Chondrocyte (in vitro differentiated cells): Measurements from ENCODE around the gene CDH22. TPM values are rescaled to one million over a fixed set of nuclear protein-coding genes. Genes with fewer than 3 reads are reported as not detected.
A peak's percentile ranks its signal among the peaks of the same experiment; 100 is the strongest.

Experiments used
- DNase-seq: peaks from one replicate; pipeline ENCODE4 v3.0.0; 2021; ENCODE audit warnings: mixed read lengths, low spot score
- H3K27ac Mint-ChIP-seq: one replicate; pipeline ENCODE4 v1.8.0; 2021; ENCODE audit warnings: mild to moderate bottlenecking, moderate library complexity, mixed read lengths; ENCODE audit not compliant: unreplicated experiment
- H3K27me3 Mint-ChIP-seq: 2 replicates; pipeline ENCODE4 v1.8.0; 2021; ENCODE audit warnings: low read depth, mixed read lengths
- H3K36me3 Mint-ChIP-seq: 2 replicates; pipeline ENCODE4 v1.8.0; 2021; ENCODE audit warnings: low read depth, mixed read lengths
- H3K4me1 Mint-ChIP-seq: 2 replicates; pipeline ENCODE4 v1.8.0; 2021; ENCODE audit warnings: low read depth, mild to moderate bottlenecking, mixed read lengths
- H3K4me3 Mint-ChIP-seq: one replicate; pipeline ENCODE4 v1.8.0; 2021; ENCODE audit warnings: mild to moderate bottlenecking, moderate library complexity, mixed read lengths; ENCODE audit not compliant: unreplicated experiment
- H3K9me3 Mint-ChIP-seq: 2 replicates; pipeline ENCODE4 v1.8.0; 2021; ENCODE audit warnings: low read depth, mixed read lengths
- total RNA-seq: library from RNA; stranded (reverse); gene quantifications from 3 replicates; pipeline ENCODE4 v1.2.1, GENCODE V29; 2021
- TF ChIP-seq, protein P1 (sequence below): fragments of 200-600 bp; sonication (generic); IDR thresholded peaks from 2 replicates; pipeline ENCODE4 v1.5.0; 2021; ENCODE audit warnings: antibody characterized with exemption, mild to moderate bottlenecking, moderate library complexity

The CDH22 gene
- total RNA-seq, 1 donor from 2014 or later, result not detected

DNA sequence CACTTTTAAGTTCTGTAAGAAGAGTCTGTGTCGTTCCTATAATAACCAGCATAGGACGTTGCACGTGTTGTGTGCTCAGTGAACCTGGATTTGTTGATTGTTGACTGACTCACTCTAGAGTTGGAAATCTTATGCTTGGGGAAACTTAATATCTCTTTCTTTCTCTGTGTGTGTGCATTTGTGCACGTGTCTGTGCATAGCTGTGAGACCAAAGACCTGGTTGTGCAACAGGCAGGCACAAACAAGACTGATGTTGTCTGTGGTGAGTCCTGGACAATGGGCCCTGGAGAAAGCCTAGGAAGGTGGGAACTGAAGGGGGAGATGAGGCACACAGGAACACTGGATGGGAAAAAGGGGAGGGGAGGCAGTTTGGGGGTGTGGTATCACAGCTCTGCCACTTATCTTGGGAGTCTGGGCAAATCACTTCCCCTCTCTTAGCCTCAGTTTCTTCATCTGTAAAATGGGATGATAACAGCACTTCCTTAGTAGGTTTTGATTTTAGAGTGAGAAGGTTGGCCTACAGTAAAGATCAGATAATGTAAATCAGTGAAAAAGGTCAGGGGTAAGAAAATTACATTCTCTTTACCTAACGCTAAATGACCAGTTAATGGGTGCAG lies 181.8 kb downstream of the CDH22 start:
- no peak overlapping the region for H3K27ac Mint-ChIP-seq
- no peak overlapping the region for H3K4me3 Mint-ChIP-seq
- peaks cover 3% of the 10 kb centered on the region for H3K36me3 Mint-ChIP-seq
- TF ChIP-seq, protein P1, sequence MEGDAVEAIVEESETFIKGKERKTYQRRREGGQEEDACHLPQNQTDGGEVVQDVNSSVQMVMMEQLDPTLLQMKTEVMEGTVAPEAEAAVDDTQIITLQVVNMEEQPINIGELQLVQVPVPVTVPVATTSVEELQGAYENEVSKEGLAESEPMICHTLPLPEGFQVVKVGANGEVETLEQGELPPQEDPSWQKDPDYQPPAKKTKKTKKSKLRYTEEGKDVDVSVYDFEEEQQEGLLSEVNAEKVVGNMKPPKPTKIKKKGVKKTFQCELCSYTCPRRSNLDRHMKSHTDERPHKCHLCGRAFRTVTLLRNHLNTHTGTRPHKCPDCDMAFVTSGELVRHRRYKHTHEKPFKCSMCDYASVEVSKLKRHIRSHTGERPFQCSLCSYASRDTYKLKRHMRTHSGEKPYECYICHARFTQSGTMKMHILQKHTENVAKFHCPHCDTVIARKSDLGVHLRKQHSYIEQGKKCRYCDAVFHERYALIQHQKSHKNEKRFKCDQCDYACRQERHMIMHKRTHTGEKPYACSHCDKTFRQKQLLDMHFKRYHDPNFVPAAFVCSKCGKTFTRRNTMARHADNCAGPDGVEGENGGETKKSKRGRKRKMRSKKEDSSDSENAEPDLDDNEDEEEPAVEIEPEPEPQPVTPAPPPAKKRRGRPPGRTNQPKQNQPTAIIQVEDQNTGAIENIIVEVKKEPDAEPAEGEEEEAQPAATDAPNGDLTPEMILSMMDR, result no peak
- peaks cover 61% of the 10 kb centered on the region for H3K27me3 Mint-ChIP-seq
- peaks cover 12% of the 10 kb centered on the region for H3K4me1 Mint-ChIP-seq
- peak; percentile 13 for DNase-seq
- no peaks in the 10 kb centered on the region for H3K9me3 Mint-ChIP-seq

Other genes starting within 250 kb of the CDH22 start
- gene NCOA5, start 218.5 kb downstream of the CDH22 start, total RNA-seq, result 25.1 to 27.3 TPM (median 26.2 TPM) in 3 replicates
- gene CD40, start 190.2 kb downstream of the CDH22 start, total RNA-seq, result 2.4 to 2.5 TPM in 2 of 3 replicates, not detected in the other
- 38.8 to 52.9 TPM (median 48.0 TPM) in 3 replicates for gene ELMO2, start 98.1 kb upstream of the CDH22 start, total RNA-seq
- 4.7 to 6.6 TPM (median 4.8 TPM) in 3 replicates for gene ZNF334, start 205.1 kb upstream of the CDH22 start, total RNA-seq
- gene OCSTAMP, start 242.2 kb upstream of the CDH22 start, total RNA-seq, result not detected in 3 replicates